ENCODE data around the gene SLC22A8.
"Not testable (repeated sequence)": the region's sequence is repeated elsewhere in the genome, so short reads cannot be mapped to it uniquely, and the experiment has no call there.

DNA sequence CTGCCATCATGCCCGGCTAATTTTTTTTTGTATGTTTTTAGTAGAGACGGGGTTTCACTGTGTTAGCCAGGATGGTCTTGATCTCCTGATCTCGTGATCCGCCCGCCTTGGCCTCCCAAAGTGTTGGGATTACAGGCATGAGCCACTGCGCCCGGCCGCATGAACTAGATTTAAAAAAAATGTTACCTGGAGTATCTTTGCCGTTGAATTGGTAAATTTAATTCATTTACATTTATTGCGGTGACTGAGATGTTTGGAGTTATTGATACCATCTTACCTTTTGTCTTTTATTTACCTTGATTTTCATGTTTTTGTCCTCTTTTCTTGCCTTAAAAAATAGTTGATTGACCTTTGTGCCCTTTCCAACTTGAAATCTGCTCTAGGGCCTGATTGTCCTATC is 70.1 kb downstream of the SLC22A8 start:
- not testable (repeated sequence) for TF ChIP-seq EZH2 (IDR thresholded peaks at IDR 0.05; ENCODE audit: insufficient read depth, poor library complexity, severe bottlenecking); EZH2phosphoT487 (IDR thresholded peaks at IDR 0.05; ENCODE audit: insufficient read depth, low read depth)

Measured in GM23248 (cell line).